PFSK-1 (cell line): ENCODE measurements around the gene OR12D2.

ENCODE experiments used
- FOXP2 ChIP-seq: optimal IDR thresholded peaks from 2 replicates; pipeline ENCODE3; 2011; ENCODE audit warnings: borderline replicate concordance, control low read depth, inconsistent platforms; ENCODE audit not compliant: insufficient read depth; ENCODE audit errors: extremely low read length, extremely low read depth
- POLR2AphosphoS5 ChIP-seq: IDR thresholded peaks from 2 replicates; pipeline ENCODE4 v1.6.1; 2012; ENCODE audit warnings: low read depth, mild to moderate bottlenecking, control low read depth, low read length, moderate library complexity
- REST ChIP-seq, 2 experiments: IDR thresholded peaks; 2 replicates each; pipeline versions ENCODE4 v1.6.1 to v1.8.0; 2011 to 2012; ENCODE audit warnings: low read depth in 2 of 2, low read length in 2 of 2, control low read depth in 1 of 2, inconsistent platforms in 1 of 2, mild to moderate bottlenecking in 1 of 2, moderate library complexity in 1 of 2; ENCODE audit not compliant: insufficient read depth in 1 of 2
- SIN3A ChIP-seq: IDR thresholded peaks from 2 replicates; pipeline ENCODE4 v1.6.1; 2012; ENCODE audit warnings: mild to moderate bottlenecking, low read length, moderate library complexity, borderline replicate concordance; ENCODE audit not compliant: insufficient read depth
- TAF1 ChIP-seq: IDR thresholded peaks from 2 replicates; pipeline ENCODE4 v1.6.1; 2012; ENCODE audit warnings: low read length, control low read depth, borderline replicate concordance; ENCODE audit not compliant: insufficient read depth

GRCh38 chr6:29403801-29404200, 8.4 kb downstream of the OR12D2 start:
- TF ChIP-seq POLR2AphosphoS5 (no peak), TAF1 (no peak), SIN3A (no peak), REST (IDR thresholded peaks at IDR 0.05; ENCODE audit: insufficient read depth in 1 of 2, low read depth in 2 of 2, low read length in 2 of 2) (no peak), FOXP2 (no peak)
